Mesodermal cell (in vitro differentiated cells): ENCODE data around the gene HMGXB3. TPM values are rescaled to one million over a fixed set of nuclear protein-coding genes. Genes with fewer than 3 reads are reported as not detected.

Source experiments
- H3K27ac ChIP-seq: 2 replicates; pipeline ENCODE4 v1.7.0; 2013; ENCODE audit warnings: mild to moderate bottlenecking, low read depth, low read length, moderate library complexity; ENCODE audit not compliant: severe bottlenecking
- H3K36me3 ChIP-seq: 2 replicates; pipeline ENCODE4 v1.7.1; 2013; ENCODE audit warnings: mild to moderate bottlenecking, low read length, moderate library complexity; ENCODE audit not compliant: control insufficient read depth, insufficient read depth
- H3K4me1 ChIP-seq: one replicate; pipeline ENCODE4 v1.7.1; 2013; ENCODE audit warnings: mild to moderate bottlenecking, low read length; ENCODE audit not compliant: insufficient read depth, control insufficient read depth, poor library complexity, severe bottlenecking
- H3K4me3 ChIP-seq: 2 replicates; pipeline ENCODE4 v1.7.0; 2013; ENCODE audit warnings: low read length, control low read depth, mild to moderate bottlenecking; ENCODE audit not compliant: insufficient read depth, poor library complexity, severe bottlenecking; ENCODE audit errors: extremely low read depth
- H3K9me3 ChIP-seq: 2 replicates; pipeline ENCODE4 v1.7.1; 2013; ENCODE audit warnings: mild to moderate bottlenecking, low read length, moderate library complexity; ENCODE audit not compliant: control insufficient read depth
- WGBS, 2 experiments: methylation state at CpG; one replicate each; pipeline ENCODE4 v1.1.5; 2013; ENCODE audit warnings: missing lambda C conversion rate in 2 of 2; ENCODE audit not compliant: insufficient coverage in 2 of 2; 5-methylcytosine and 5-hydroxymethylcytosine counted together
- polyA plus RNA-seq, 2 experiments: library from polyadenylated mRNA; stranded (reverse); fragments of 50-300 nt; gene quantifications; one replicate each; pipeline ENCODE4 v1.2.3, GENCODE V29; 2013

Gene HMGXB3
- polyA plus RNA-seq (2013, experiment 1 of 2) = 25.9 TPM
- 19.9 TPM for polyA plus RNA-seq (2013, experiment 2 of 2)

DNA sequence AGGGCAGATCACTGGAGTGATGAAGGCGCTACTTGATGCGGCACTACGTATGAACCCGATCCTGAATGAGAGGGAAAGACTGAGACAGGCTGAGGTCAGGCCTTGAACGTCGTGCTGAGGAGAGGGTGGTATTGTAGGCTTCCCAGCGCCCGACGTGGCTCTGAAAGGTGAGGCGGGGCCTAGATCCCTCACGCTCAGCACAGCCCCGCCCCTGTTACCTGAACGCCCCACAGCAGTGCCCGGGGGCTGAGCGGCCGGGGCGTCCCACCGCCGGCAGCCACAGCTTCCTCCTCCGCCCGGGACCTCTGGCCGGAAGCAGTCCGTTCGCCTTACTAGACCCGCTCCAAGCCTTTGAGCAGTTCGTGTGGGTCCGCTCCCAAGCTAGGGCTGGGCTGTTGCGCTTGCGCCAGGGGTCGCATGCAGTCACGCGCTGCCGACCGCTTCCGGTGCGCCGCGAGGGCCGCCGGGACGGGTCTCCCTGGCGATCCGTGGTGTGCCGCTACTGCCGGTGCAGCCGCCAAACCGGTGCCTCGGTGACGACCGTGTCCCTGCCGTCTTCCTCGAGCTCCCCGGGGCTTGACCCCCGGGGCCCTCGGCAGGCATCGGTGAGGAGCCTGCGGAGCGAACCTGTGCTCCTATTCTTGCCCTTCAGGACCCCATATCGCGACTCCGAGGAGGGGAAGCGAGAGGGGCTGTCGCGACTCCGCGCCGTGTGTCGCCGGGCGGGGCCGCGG, at the start of gene HMGXB3, which contains the start of gene TIGD6:
TSS of gene HMGXB3 (plus strand) at position 484 of the 734 bp plus-strand sequence. CDS start 4,114 bp downstream, outside the sequence.
TSS of gene TIGD6 (minus strand) at position 399 of the 734 bp plus-strand sequence. CDS start 4,306 bp downstream, outside the sequence.
- Histone ChIP-seq H3K4me3 (peak within 1 kb of the TSS; percentile 83), H3K9me3 (no peaks in the 10 kb centered on the region), H3K4me1 (peaks cover 10% of the 10 kb centered on the region), H3K27ac (peak within 1 kb of the TSS; percentile 91), H3K36me3 (peaks cover 30% of the 10 kb centered on the region)
- 0 to 1% methylated on average over 64 to 65 of the region's 72 CpGs for WGBS, 2 experiments

DNA sequence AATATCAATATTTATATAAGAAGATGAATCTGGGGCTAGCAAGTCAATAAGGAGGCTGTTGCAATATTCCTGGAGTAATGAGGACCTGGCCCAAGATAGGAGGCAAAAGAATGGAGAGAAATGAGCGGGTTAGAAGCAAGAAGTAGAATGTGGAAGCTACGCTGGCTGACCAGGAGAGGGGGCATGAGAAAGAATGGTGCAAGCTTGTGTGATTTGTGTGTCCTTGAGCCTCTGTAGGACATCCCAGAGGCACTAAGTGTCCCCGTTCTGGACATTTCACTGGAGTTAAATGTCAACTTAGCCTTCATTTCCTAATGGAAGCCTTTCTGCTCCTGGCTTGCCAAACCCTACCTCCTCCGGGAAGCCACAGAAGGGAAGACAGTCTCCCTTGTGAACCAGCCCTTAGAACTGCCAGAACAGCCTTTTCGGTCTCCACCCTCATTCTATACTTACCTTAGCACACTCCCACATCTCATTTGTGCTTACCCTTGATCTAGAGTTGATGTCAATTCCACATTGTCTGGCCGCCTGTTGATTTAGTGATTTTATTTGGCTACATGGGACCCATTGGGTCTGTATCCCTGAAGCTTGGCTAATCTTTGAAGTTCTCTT, 49.3 kb upstream of the HMGXB3 start:
- Histone ChIP-seq H3K36me3 (no peaks in the 10 kb centered on the region), H3K4me3 (no peak overlapping the region), H3K27ac (no peak overlapping the region), H3K9me3 (no peaks in the 10 kb centered on the region), H3K4me1 (no peaks in the 10 kb centered on the region)
- WGBS, 2 experiments = 86 to 88% methylated on average over 5 of the region's 6 CpGs

GRCh38 chr5:149953436-149954121, 47.0 kb upstream of the HMGXB3 start:
- H3K4me3 ChIP-seq = no peak overlapping the region
- H3K9me3 ChIP-seq = no peaks in the 10 kb centered on the region
- no peaks in the 10 kb centered on the region for H3K36me3 ChIP-seq
- no peaks in the 10 kb centered on the region for H3K4me1 ChIP-seq
- H3K27ac ChIP-seq = no peak overlapping the region
- WGBS, 2 experiments = 93 to 96% methylated on average over 5 of the region's 9 CpGs

GRCh38 chr5:149954798-149955197, 45.7 kb upstream of the HMGXB3 start:
- no peak overlapping the region for H3K4me3 ChIP-seq
- H3K9me3 ChIP-seq = no peaks in the 10 kb centered on the region
- no peak overlapping the region for H3K27ac ChIP-seq
- H3K4me1 ChIP-seq = peaks cover 4% of the 10 kb centered on the region
- 91 to 96% methylated on average over 4 to 5 of the region's 6 CpGs for WGBS, 2 experiments
- no peaks in the 10 kb centered on the region for H3K36me3 ChIP-seq

DNA sequence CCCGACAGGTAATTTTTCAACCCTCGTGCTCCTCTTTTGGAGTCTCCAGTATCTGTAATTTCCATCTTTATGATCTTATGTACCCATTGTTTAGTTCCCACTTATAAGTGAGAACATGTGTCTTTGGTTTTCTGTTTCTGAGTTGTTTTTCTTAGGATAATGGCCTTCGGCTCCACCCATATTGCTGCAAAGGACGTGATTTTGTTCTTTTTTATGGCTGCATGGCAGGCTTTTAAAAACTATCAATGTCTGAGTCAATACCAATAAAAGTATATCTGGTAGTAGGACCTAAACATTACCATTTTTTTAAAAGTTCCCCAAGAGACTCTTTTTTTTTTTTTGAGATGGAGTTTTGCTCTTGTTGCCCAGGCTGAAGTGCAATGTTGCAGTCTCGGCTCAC, 43.9 kb upstream of the HMGXB3 start:
- no peaks in the 10 kb centered on the region for H3K9me3 ChIP-seq
- H3K36me3 ChIP-seq = no peaks in the 10 kb centered on the region
- no peak overlapping the region for H3K4me3 ChIP-seq
- no peak overlapping the region for H3K27ac ChIP-seq
- 100% methylated on average over 1 of the region's 5 CpGs for WGBS, 2 experiments
- H3K4me1 ChIP-seq = peaks cover 11% of the 10 kb centered on the region

GRCh38 chr5:149957855-149958254, 42.7 kb upstream of the HMGXB3 start:
- no peaks in the 10 kb centered on the region for H3K9me3 ChIP-seq
- no peak overlapping the region for H3K4me3 ChIP-seq
- peaks cover 11% of the 10 kb centered on the region for H3K4me1 ChIP-seq
- 79 to 90% methylated on average over 2 to 3 of the region's 4 CpGs for WGBS, 2 experiments
- no peak overlapping the region for H3K27ac ChIP-seq
- no peaks in the 10 kb centered on the region for H3K36me3 ChIP-seq

DNA sequence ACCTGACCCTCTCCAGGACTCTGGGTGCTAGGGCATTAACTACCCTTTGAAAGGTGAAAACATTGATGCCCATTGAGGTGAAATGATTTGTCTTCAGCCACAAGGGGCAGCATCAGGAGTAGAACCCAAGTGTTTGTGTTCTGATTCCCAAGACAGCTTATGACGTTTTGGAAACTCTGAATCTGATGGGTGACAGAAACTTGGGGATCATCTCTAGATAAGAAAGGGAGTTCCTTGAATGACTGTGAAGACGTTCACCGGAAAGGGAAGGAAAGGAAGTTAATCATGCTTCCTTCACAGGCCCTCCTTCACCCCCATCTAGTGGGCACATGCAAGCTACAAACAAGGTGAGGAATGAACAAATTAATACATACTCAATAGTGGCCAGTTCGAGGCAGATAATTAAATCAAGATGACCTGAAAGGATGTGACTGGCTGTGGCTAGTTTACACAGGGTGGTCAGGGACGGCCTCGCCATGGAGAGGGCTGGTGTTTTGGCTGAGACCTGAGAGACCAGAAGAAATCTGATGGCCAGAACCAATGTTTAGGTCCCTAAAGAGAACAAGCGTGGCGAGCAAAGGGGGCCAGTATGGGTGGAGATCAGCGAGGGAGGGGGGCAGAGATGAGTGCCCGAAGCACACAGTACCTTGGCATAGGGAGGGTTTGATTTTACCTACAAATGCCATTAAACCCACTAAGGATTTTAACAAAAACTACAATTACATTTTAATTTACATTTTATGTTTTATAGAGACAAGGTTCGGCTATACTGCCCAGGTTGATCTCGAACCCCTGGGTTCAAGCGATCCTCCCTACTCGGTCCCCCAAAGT, 40.9 kb upstream of the HMGXB3 start:
- peaks cover 11% of the 10 kb centered on the region for H3K4me1 ChIP-seq
- peak overlapping the region; percentile 92 for H3K27ac ChIP-seq
- no peaks in the 10 kb centered on the region for H3K9me3 ChIP-seq
- peak overlapping the region; percentile 72 for H3K4me3 ChIP-seq
- WGBS, 2 experiments = 50 to 67% methylated on average over 8 to 11 of the region's 14 CpGs
- H3K36me3 ChIP-seq = no peaks in the 10 kb centered on the region

- H3K9me3 ChIP-seq = no peaks in the 10 kb centered on the region
- H3K36me3 ChIP-seq = no peaks in the 10 kb centered on the region
- H3K4me3 ChIP-seq = peak within 1 kb of the TSS; percentile 72
- peaks cover 11% of the 10 kb centered on the region for H3K4me1 ChIP-seq
- WGBS, 2 experiments = 0 to 1% methylated on average over 65 to 79 of the region's 84 CpGs
- H3K27ac ChIP-seq = peak within 1 kb of the TSS; percentile 92
These were observed 40.0 kb upstream of the HMGXB3 start, which contains the start of gene SLC26A2 for GRCh38 chr5:149960272-149961185. TSS of gene SLC26A2 (plus strand) at chr5:149960758. CDS start at chr5:149977653, 16,895 bp downstream.

GRCh38 chr5:149961186-149961685, 39.3 kb upstream of the HMGXB3 start:
- H3K4me3 ChIP-seq = peak overlapping the region; percentile 72
- no peak overlapping the region for H3K27ac ChIP-seq
- H3K9me3 ChIP-seq = no peaks in the 10 kb centered on the region
- WGBS, 2 experiments = 6 to 10% methylated on average over 9 to 15 of the region's 23 CpGs
- peaks cover 11% of the 10 kb centered on the region for H3K4me1 ChIP-seq
- H3K36me3 ChIP-seq = no peaks in the 10 kb centered on the region
